HCT116 (cell line): Measurements from ENCODE around the gene TCF7L2. TPM values are rescaled to one million over a fixed set of nuclear protein-coding genes. Genes with fewer than 3 reads are reported as not detected.

Experiments
- ATAC-seq: fragments of 200-7000 bp; cut with Tn5 transposase; 2 replicates; pipeline ENCODE4 v1.9.1; 2020; ENCODE audit warnings: mild to moderate bottlenecking, moderate library complexity
- BruUV-seq: library from RNA; stranded (reverse); fragments of 400-500 nt; replicated peaks from 2 replicates; lab custom pipeline; 2021; lab: Mats Ljungman, UMichigan
- CTCF ChIA-PET: fragments of 300-600 bp; sonication (Branson Sonifier 250); formaldehyde crosslinking; loops from one replicate; lab custom pipeline; 2021; ENCODE audit warnings: antibody characterized with exemption; lab: Charles Lee
- POLR2A ChIA-PET: fragments of 300-600, 350-600 bp; sonication (Branson Sonifier 250); formaldehyde crosslinking; loops from one replicate; lab custom pipeline; 2021; ENCODE audit warnings: antibody characterized with exemption; lab: Charles Lee
- RAD21 ChIA-PET, 2 experiments: fragments of 300-600 bp; sonication (Branson Sonifier 250); formaldehyde crosslinking; loops; one replicate each; lab custom pipeline; 2023; ENCODE audit warnings: low total read pairs in 2 of 2; ENCODE audit not compliant: uncharacterized antibody in 2 of 2, unreplicated experiment in 2 of 2, low non-redundant PET in 1 of 2; lab: Charles Lee
- DNase-seq: peaks from one replicate; pipeline ENCODE4 v3.0.0-alpha.2; 2010; ENCODE audit warnings: low read depth, low spot score
- H2AFZ ChIP-seq: fragments of 200-600 bp; shearing (Covaris generic), sonication (generic); 2 replicates; pipeline ENCODE4 v1.6.1; 2017; ENCODE audit warnings: low read depth, mixed run types, mixed read lengths, antibody characterized with exemption, low read length; ENCODE audit not compliant: poor library complexity, severe bottlenecking
- H3K27ac ChIP-seq: 2 replicates; pipeline ENCODE4 v1.5.1; 2012; ENCODE audit warnings: low read depth, low read length
- H3K27me3 ChIP-seq: fragments of 200-600 bp; sonication (generic); 2 replicates; pipeline ENCODE4 v1.6.1; 2016; ENCODE audit warnings: mixed run types, low read length, mixed read lengths; ENCODE audit not compliant: insufficient read depth
- H3K36me3 ChIP-seq, 2 experiments: fragments of 200-500 bp in 1 of 2; fragments of 200-600 bp in 1 of 2; sonication (Bioruptor generic) in 1 of 2; sonication (generic) in 1 of 2; 2 replicates each; pipeline versions ENCODE4 v1.5.1 to v1.6.1; 2014 to 2016; ENCODE audit warnings: low read length in 2 of 2, inconsistent platforms in 1 of 2, mixed read lengths in 1 of 2, mixed run types in 1 of 2; ENCODE audit not compliant: insufficient read depth in 2 of 2, control insufficient read depth in 1 of 2
- H3K4me1 ChIP-seq, 2 experiments: fragments of 200-600 bp in 1 of 2; sonication (generic) in 1 of 2; 2 replicates each; pipeline versions ENCODE4 v1.5.1 to v1.6.1; 2012 to 2017; ENCODE audit warnings: low read length in 2 of 2, inconsistent platforms in 1 of 2, mild to moderate bottlenecking in 1 of 2, mixed read lengths in 1 of 2, mixed run types in 1 of 2, moderate library complexity in 1 of 2; ENCODE audit not compliant: insufficient read depth in 2 of 2, control insufficient read depth in 1 of 2
- H3K4me2 ChIP-seq: fragments of 200-600 bp; sonication (generic); 2 replicates; pipeline ENCODE4 v1.6.1; 2017; ENCODE audit warnings: mixed run types, low read length, mixed read lengths
- H3K4me3 ChIP-seq, 2 experiments: fragments of 200-600 bp in 1 of 2; sonication (generic) in 1 of 2; replicated peaks in 1 of 2; 2 replicates each; pipeline ENCODE4 v1.5.1; 2011 to 2016; ENCODE audit warnings: low read length in 2 of 2, control low read depth in 1 of 2, low read depth in 1 of 2, mild to moderate bottlenecking in 1 of 2, mixed read lengths in 1 of 2, mixed run types in 1 of 2
- H3K79me2 ChIP-seq: fragments of 200-600 bp; sonication (generic); 2 replicates; pipeline ENCODE4 v1.6.1; 2017; ENCODE audit warnings: mild to moderate bottlenecking, mixed run types, low read length, moderate library complexity, mixed read lengths; ENCODE audit not compliant: insufficient read depth
- H3K9ac ChIP-seq: fragments of 200-600 bp; sonication (generic); 2 replicates; pipeline ENCODE4 v1.6.1; 2016; ENCODE audit warnings: low read length, mixed read lengths
- H3K9me2 ChIP-seq: fragments of 200-600 bp; sonication (generic), shearing (Covaris generic); 2 replicates; pipeline ENCODE4 v1.6.1; 2017; ENCODE audit warnings: mixed run types, mild to moderate bottlenecking, moderate library complexity; ENCODE audit not compliant: insufficient read depth
- H3K9me3 ChIP-seq, 2 experiments: fragments of 200-500 bp in 1 of 2; fragments of 200-600 bp in 1 of 2; sonication (Bioruptor generic) in 1 of 2; sonication (generic) in 1 of 2; 2 replicates each; pipeline ENCODE4 v1.6.1; 2014 to 2017; ENCODE audit warnings: low read length in 2 of 2, mixed read lengths in 2 of 2, inconsistent platforms in 1 of 2, low read depth in 1 of 2, mild to moderate bottlenecking in 1 of 2, mixed run types in 1 of 2, moderate library complexity in 1 of 2; ENCODE audit not compliant: control insufficient read depth in 1 of 2, insufficient read depth in 1 of 2
- H4K20me1 ChIP-seq: fragments of 200-600 bp; sonication (generic), shearing (Covaris generic); 2 replicates; pipeline ENCODE4 v1.6.1; 2017; ENCODE audit warnings: mixed run types, mild to moderate bottlenecking, moderate library complexity; ENCODE audit not compliant: insufficient read depth
- CEBPB ChIP-seq: IDR thresholded peaks from 2 replicates; pipeline ENCODE4 v1.6.1; 2012; ENCODE audit warnings: low read depth
- EGR1 ChIP-seq: IDR thresholded peaks from 2 replicates; pipeline ENCODE4 v1.6.1; 2012; ENCODE audit warnings: low read depth
- ELF1 ChIP-seq: IDR thresholded peaks from 2 replicates; pipeline ENCODE4 v1.6.1; 2012; ENCODE audit warnings: low read depth, borderline replicate concordance
- EZH2 ChIP-seq: fragments of 200-600 bp; sonication (generic); IDR thresholded peaks from 2 replicates; pipeline ENCODE4 v1.6.1; 2017; ENCODE audit warnings: antibody characterized with exemption, mixed run types
- FOSL1 ChIP-seq: IDR thresholded peaks from 2 replicates; pipeline ENCODE4 v1.6.1; 2012; ENCODE audit warnings: low read depth
- JUND ChIP-seq: IDR thresholded peaks from 2 replicates; pipeline ENCODE4 v1.6.1; 2012
- POLR2AphosphoS5 ChIP-seq: IDR thresholded peaks from 2 replicates; pipeline ENCODE4 v1.6.1; 2011; ENCODE audit warnings: mild to moderate bottlenecking, low read depth, low read length, moderate library complexity
- REST ChIP-seq: IDR thresholded peaks from 2 replicates; pipeline ENCODE4 v1.6.1; 2012; ENCODE audit warnings: low read depth
- SIN3A ChIP-seq: IDR thresholded peaks from 2 replicates; pipeline ENCODE4 v1.6.1; 2012; ENCODE audit warnings: low read depth
- SP1 ChIP-seq: IDR thresholded peaks from 2 replicates; pipeline ENCODE4 v1.6.1; 2012; ENCODE audit warnings: low read depth
- SRF ChIP-seq: IDR thresholded peaks from 2 replicates; pipeline ENCODE4 v1.6.1; 2012; ENCODE audit warnings: low read depth
- YY1 ChIP-seq: IDR thresholded peaks from 2 replicates; pipeline ENCODE4 v1.6.1; 2011; ENCODE audit warnings: low read length, low read depth, moderate library complexity, mild to moderate bottlenecking; ENCODE audit not compliant: insufficient replicate concordance; ENCODE audit errors: extremely low read depth
- ZFX ChIP-seq: fragments of 450-650 bp; IDR thresholded peaks from 2 replicates; pipeline ENCODE4 v1.6.1; 2017
- intact Hi-C: fragments of 100-400 bp; cut with micrococcal nuclease; formaldehyde crosslinking; loops from 2 replicates; pipeline ENCODE4 v1.10.0; 2022
- total RNA-seq: library from RNA; stranded (reverse); gene quantifications from one replicate; pipeline ENCODE4 v1.2.1, GENCODE V29; 2021; ENCODE audit not compliant: unreplicated experiment
- TF ChIP-seq, protein P1 (sequence below): IDR thresholded peaks from 2 replicates; pipeline ENCODE4 v1.6.1; 2011; ENCODE audit warnings: mild to moderate bottlenecking, low read length, moderate library complexity; ENCODE audit not compliant: insufficient replicate concordance; ENCODE audit errors: extremely low read depth

Gene TCF7L2
- total RNA-seq, 1 experiment from 2014 or later: 164 TPM

DNA sequence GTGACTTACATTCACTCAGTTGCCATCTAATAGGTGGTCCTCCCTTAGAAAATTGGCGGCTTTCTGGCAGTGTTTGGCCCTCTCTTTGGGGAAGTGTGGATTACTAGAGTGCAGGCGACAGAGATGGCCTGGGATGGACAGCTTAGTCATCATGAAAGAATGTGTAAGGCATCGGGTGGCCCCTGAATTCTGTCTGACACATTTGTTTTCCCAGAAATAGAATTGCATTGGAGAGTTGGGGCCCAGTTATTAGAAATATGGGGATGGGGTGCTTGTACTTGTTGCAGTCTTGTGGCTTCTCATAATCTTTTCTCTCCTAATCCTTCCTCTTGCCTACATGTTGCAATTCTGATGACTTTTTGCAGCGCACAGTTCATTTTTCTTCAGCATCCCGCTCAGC lies 13.8 kb downstream of the TCF7L2 start (continued):
- TF ChIP-seq, protein P1, sequence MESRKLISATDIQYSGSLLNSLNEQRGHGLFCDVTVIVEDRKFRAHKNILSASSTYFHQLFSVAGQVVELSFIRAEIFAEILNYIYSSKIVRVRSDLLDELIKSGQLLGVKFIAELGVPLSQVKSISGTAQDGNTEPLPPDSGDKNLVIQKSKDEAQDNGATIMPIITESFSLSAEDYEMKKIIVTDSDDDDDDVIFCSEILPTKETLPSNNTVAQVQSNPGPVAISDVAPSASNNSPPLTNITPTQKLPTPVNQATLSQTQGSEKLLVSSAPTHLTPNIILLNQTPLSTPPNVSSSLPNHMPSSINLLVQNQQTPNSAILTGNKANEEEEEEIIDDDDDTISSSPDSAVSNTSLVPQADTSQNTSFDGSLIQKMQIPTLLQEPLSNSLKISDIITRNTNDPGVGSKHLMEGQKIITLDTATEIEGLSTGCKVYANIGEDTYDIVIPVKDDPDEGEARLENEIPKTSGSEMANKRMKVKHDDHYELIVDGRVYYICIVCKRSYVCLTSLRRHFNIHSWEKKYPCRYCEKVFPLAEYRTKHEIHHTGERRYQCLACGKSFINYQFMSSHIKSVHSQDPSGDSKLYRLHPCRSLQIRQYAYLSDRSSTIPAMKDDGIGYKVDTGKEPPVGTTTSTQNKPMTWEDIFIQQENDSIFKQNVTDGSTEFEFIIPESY: no peak
- TF ChIP-seq POLR2AphosphoS5 (peak; percentile 57), EZH2 (no peak), ZFX (no peak)

DNA sequence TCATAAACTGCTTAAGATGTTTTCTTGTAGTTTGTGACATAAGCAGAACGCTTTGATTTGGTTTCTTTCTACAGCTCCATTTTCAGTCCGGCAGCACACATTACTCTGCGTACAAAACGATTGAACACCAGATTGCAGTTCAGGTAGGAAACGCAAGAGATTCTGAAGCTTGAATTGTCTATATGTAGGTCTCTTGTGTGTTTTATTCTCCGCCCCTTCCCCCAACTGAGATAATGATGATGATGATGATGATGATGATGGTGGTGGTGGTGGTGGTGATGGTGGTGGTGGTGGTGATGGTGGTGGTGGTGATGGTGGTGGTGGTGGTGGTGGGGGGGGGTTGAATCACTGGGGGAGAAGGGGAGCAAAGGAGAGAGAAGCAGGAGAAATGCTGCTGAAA lies 14.4 kb downstream of the TCF7L2 start:
- TF ChIP-seq YY1 (no peak), FOSL1 (no peak), EGR1 (no peak), SIN3A (no peak), POLR2AphosphoS5 (no peak), CEBPB (no peak), REST (no peak), SRF (no peak), JUND (no peak), SP1 (no peak), ELF1 (no peak)
- H3K27me3 ChIP-seq: no peaks in the 10 kb centered on the region
- H3K27ac ChIP-seq: peak overlapping the region; percentile 41
- no peak overlapping the region for H3K4me3 ChIP-seq
- POLR2A ChIA-PET: no interaction called here
- no peak overlapping the region for H2AFZ ChIP-seq
- H3K79me2 ChIP-seq: peaks cover 100% of the 10 kb centered on the region
- peaks cover 67 to 82% of the 10 kb centered on the region in 2 experiments for H3K4me1 ChIP-seq
- CTCF ChIA-PET: no interaction called here
- intact Hi-C loops: no loop called here
- ATAC-seq (no peak), DNase-seq (no peak)
- no peaks in the 10 kb centered on the region for H3K9me3 ChIP-seq
- peaks cover 32% of the 10 kb centered on the region for H4K20me1 ChIP-seq
- H3K4me2 ChIP-seq: peak overlapping the region; percentile 54; the same call in 1 of the 2 replicates
- RAD21 ChIA-PET: no interaction called here
- no peak overlapping the region for H3K9ac ChIP-seq
- no peaks in the 10 kb centered on the region for H3K9me2 ChIP-seq
- BruUV-seq: no TSS peak
- H3K36me3 ChIP-seq: peaks cover 44 to 78% of the 10 kb centered on the region in 2 experiments
